Endothelial cell of umbilical vein (primary cell): ENCODE data around the gene NDUFA8. TPM values are rescaled to one million over a fixed set of nuclear protein-coding genes. Genes with fewer than 3 reads are reported as not detected.

Experiments used
- BruUV-seq: library from RNA; stranded (reverse); fragments of 400-500 nt; replicated peaks from 2 replicates; lab custom pipeline; 2021; lab: Mats Ljungman, UMichigan
- CTCF ChIA-PET: fragments of 300-600, 350-600 bp; sonication (Branson Sonifier 250); formaldehyde crosslinking; loops from one replicate; lab custom pipeline; 2021; ENCODE audit warnings: antibody characterized with exemption, inconsistent platforms; lab: Charles Lee
- POLR2A ChIA-PET: fragments of 300-600, 350-600 bp; sonication (Branson Sonifier 250); formaldehyde crosslinking; loops from one replicate; lab custom pipeline; 2021; ENCODE audit warnings: antibody characterized with exemption, inconsistent platforms; lab: Charles Lee
- DNase-seq: peaks from one replicate; pipeline ENCODE4 v3.0.0-alpha.2; 2011; ENCODE audit warnings: low read depth, low spot score
- FAIRE-seq: peaks from 2 replicates; lab custom pipeline; 2011; peaks lifted over from hg19 to GRCh38; lab: Jason Lieb, UNC
- H2AFZ ChIP-seq: 2 replicates; pipeline ENCODE4 v1.6.0; 2012; ENCODE audit warnings: low read depth, low read length, control low read depth, inconsistent platforms
- H3K27ac ChIP-seq: 2 replicates; pipeline ENCODE4 v1.5.1; 2011; ENCODE audit warnings: low read depth, mild to moderate bottlenecking, control low read depth, low read length, moderate library complexity; ENCODE audit not compliant: insufficient read depth
- H3K27me3 ChIP-seq, 2 experiments: 2 replicates each; pipeline versions ENCODE4 v1.6.0 to v1.6.1; 2011; ENCODE audit warnings: low read length in 2 of 2, mixed read lengths in 1 of 2; ENCODE audit not compliant: control insufficient read depth in 2 of 2, insufficient read depth in 2 of 2
- H3K36me3 ChIP-seq, 2 experiments: 2 replicates in 1 of 2; 3 replicates in 1 of 2; pipeline ENCODE4 v1.5.1; 2011; ENCODE audit warnings: low read length in 2 of 2, mild to moderate bottlenecking in 1 of 2, moderate library complexity in 1 of 2; ENCODE audit not compliant: control insufficient read depth in 2 of 2, insufficient read depth in 2 of 2; ENCODE audit errors: extremely low read depth in 1 of 2
- H3K4me1 ChIP-seq: 3 replicates; pipeline ENCODE4 v1.5.1; 2011; ENCODE audit warnings: mild to moderate bottlenecking, low read length; ENCODE audit not compliant: control insufficient read depth, insufficient read depth; ENCODE audit errors: extremely low read depth
- H3K4me2 ChIP-seq: 2 replicates; pipeline ENCODE4 v1.6.1; 2011; ENCODE audit warnings: low read length, control low read depth, mixed read lengths; ENCODE audit not compliant: insufficient read depth
- H3K4me3 ChIP-seq, 3 experiments: fragments of 200-600 bp in 1 of 3; sonication (generic), shearing (Covaris generic) in 1 of 3; replicated peaks in 1 of 3; 2 replicates each; pipeline ENCODE4 v1.5.1; 2011 to 2016; ENCODE audit warnings: control low read depth in 3 of 3, low read length in 3 of 3, mild to moderate bottlenecking in 2 of 3, inconsistent platforms in 1 of 3, low read depth in 1 of 3, moderate library complexity in 1 of 3; ENCODE audit not compliant: insufficient read depth in 1 of 3
- H3K79me2 ChIP-seq: 2 replicates; pipeline ENCODE4 v1.6.0; 2012; ENCODE audit warnings: low read length, inconsistent platforms; ENCODE audit not compliant: control insufficient read depth, insufficient read depth
- H3K9ac ChIP-seq: replicated peaks from 2 replicates; pipeline ENCODE3; 2011; ENCODE audit warnings: low read length, control low read depth; ENCODE audit not compliant: insufficient read depth; ENCODE audit errors: extremely low read depth
- H3K9me1 ChIP-seq: replicated peaks from 3 replicates; pipeline ENCODE4 v1.6.0; 2011; ENCODE audit warnings: mild to moderate bottlenecking, low read length; ENCODE audit not compliant: control insufficient read depth, insufficient read depth; ENCODE audit errors: extremely low read depth
- H3K9me3 ChIP-seq: replicated peaks from 2 replicates; pipeline ENCODE4 v1.5.1; 2012; ENCODE audit warnings: low read length, inconsistent platforms; ENCODE audit not compliant: control insufficient read depth, insufficient read depth
- H4K20me1 ChIP-seq: replicated peaks from 2 replicates; pipeline ENCODE3; 2011; ENCODE audit warnings: mild to moderate bottlenecking, low read length; ENCODE audit not compliant: control insufficient read depth, insufficient read depth; ENCODE audit errors: extremely low read depth
- CTCF ChIP-seq, 2 donors: IDR thresholded peaks; 1 replicate in 1 of 2; 2 replicates in 1 of 2; pipeline ENCODE4 v1.5.1; 2011; ENCODE audit warnings: low read length in 2 of 2, mild to moderate bottlenecking in 2 of 2, moderate library complexity in 2 of 2, control low read depth in 1 of 2, inconsistent platforms in 1 of 2, low read depth in 1 of 2; ENCODE audit not compliant: insufficient read depth in 1 of 2; ENCODE audit errors: extremely low read depth in 1 of 2
- EZH2 ChIP-seq: IDR thresholded peaks from 2 replicates; pipeline ENCODE4 v1.6.1; 2012; ENCODE audit warnings: borderline replicate concordance, low read depth, mild to moderate bottlenecking, moderate library complexity, low read length, inconsistent platforms; ENCODE audit not compliant: severe bottlenecking
- FOS ChIP-seq: IDR thresholded peaks from 2 replicates; pipeline ENCODE4 v1.6.1; 2011; ENCODE audit warnings: mild to moderate bottlenecking, low read length, moderate library complexity, borderline replicate concordance; ENCODE audit not compliant: insufficient read depth
- GATA2 ChIP-seq: IDR thresholded peaks from 2 replicates; pipeline ENCODE4 v1.7.0; 2011; ENCODE audit warnings: low read depth, mild to moderate bottlenecking, moderate library complexity, mixed read lengths, low read length; ENCODE audit not compliant: insufficient read length, insufficient read depth
- POLR2A ChIP-seq: IDR thresholded peaks from 2 replicates; pipeline ENCODE4 v1.6.1; 2012; ENCODE audit warnings: low read depth, mild to moderate bottlenecking, control low read depth, low read length
- POLR2AphosphoS5 ChIP-seq: IDR thresholded peaks from 2 replicates; pipeline ENCODE4 v1.6.1; 2012; ENCODE audit warnings: low read depth, mild to moderate bottlenecking, control low read depth, low read length, moderate library complexity; ENCODE audit not compliant: insufficient read depth
- dilution Hi-C: fragments of 300-500 bp; cut with MboI; formaldehyde crosslinking; loops from one replicate; pipeline ENCODE4 v1.15.0; 2019; ENCODE audit warnings: low sequenced_read_pairs; ENCODE audit not compliant: extremely low pct_ligation_motif_present
- intact Hi-C: fragments of 100-400 bp; cut with micrococcal nuclease; formaldehyde crosslinking; loops from one replicate; pipeline ENCODE4 v1.10.0; 2022
- polyA plus RNA-seq, 4 experiments: library from polyadenylated mRNA; depleted of rRNA in 3 of 4; stranded (reverse) in 3 of 4; unstranded in 1 of 4; fragments of >200 nt; gene quantifications; 2 replicates each; pipeline versions ENCODE4 v1.2.1 to v1.2.3, GENCODE V29; 2011 to 2012; ENCODE audit warnings: missing spikeins in 1 of 4
- total RNA-seq: library from RNA; stranded (reverse); gene quantifications from 2 replicates; pipeline ENCODE4 v1.2.3, GENCODE V29; 2021
- TF ChIP-seq, protein P1 (sequence below): IDR thresholded peaks from 2 replicates; pipeline ENCODE4 v1.6.1; 2011; ENCODE audit not compliant: insufficient read depth, insufficient read length

Gene NDUFA8
- total and polyA plus RNA-seq, 2 donors (not counting 3 experiments of a cell fraction or from before 2014, with no cell fraction given): 68.2 to 100 TPM

GRCh38 chr9:122197426-122197825 is 37.8 kb upstream of the NDUFA8 start:
- Histone ChIP-seq H3K4me2 (no peak overlapping the region), H3K4me1 (no peaks in the 10 kb centered on the region), H3K79me2 (no peaks in the 10 kb centered on the region), H2AFZ (no peak overlapping the region), H3K9me1 (no peaks in the 10 kb centered on the region), H3K27me3 (peaks cover 3 to 13% of the 10 kb centered on the region in 2 experiments), H3K27ac (no peak overlapping the region), H3K9me3 (no peaks in the 10 kb centered on the region), H3K4me3 (no peak overlapping the region), H4K20me1 (no peaks in the 10 kb centered on the region), H3K9ac (no peak overlapping the region), H3K36me3 (no peaks in the 10 kb centered on the region)
- intact Hi-C loops: no loop called here
- dilution Hi-C loops: no loop called here
- BruUV-seq: no TSS peak
- DNase-seq (no peak), FAIRE-seq (no peak)
- no peak for TF ChIP-seq POLR2AphosphoS5
- TF ChIP-seq EZH2: no peak
- TF ChIP-seq FOS: no peak
- TF ChIP-seq GATA2: no peak
- TF ChIP-seq CTCF (IDR thresholded peaks at IDR 0.05; ENCODE audit: extremely low read depth in 1 of 2, insufficient read depth in 1 of 2, low read depth in 1 of 2, low read length in 2 of 2): no peak
- no peak for TF ChIP-seq POLR2A
- TF ChIP-seq, protein P1, sequence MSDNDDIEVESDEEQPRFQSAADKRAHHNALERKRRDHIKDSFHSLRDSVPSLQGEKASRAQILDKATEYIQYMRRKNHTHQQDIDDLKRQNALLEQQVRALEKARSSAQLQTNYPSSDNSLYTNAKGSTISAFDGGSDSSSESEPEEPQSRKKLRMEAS: no peak
- ChIA-PET CTCF (no interaction called here), POLR2A (no interaction called here)
